Activated naive CD4-positive, alpha-beta T cell treated with anti-CD3 and anti-CD28 coated beads, Interleukin-2, amount 10 ng/mL, durations not matched to agents 7 days and 5 days (primary cell): ENCODE measurements around the gene NBEA.

Source experiments
- CTCF ChIA-PET: fragments of 350-600 bp; sonication (Branson Sonifier 250); formaldehyde crosslinking; loops from one replicate; lab custom pipeline; 2021; ENCODE audit warnings: antibody characterized with exemption; lab: Charles Lee
- DNase-seq: peaks from one replicate; pipeline ENCODE4 v3.0.0-alpha.2; 2020
- H3K27ac Mint-ChIP-seq: one replicate; pipeline ENCODE4 v1.8.0; 2021; ENCODE audit warnings: mild to moderate bottlenecking, moderate library complexity, mixed read lengths
- H3K27me3 Mint-ChIP-seq: one replicate; pipeline ENCODE4 v1.8.0; 2021; ENCODE audit warnings: mild to moderate bottlenecking, mixed read lengths
- H3K36me3 Mint-ChIP-seq: one replicate; pipeline ENCODE4 v1.8.0; 2021; ENCODE audit warnings: mixed read lengths
- H3K4me1 Mint-ChIP-seq: one replicate; pipeline ENCODE4 v1.8.0; 2021; ENCODE audit warnings: mixed read lengths
- H3K4me3 Mint-ChIP-seq: one replicate; pipeline ENCODE4 v1.8.0; 2021; ENCODE audit warnings: mild to moderate bottlenecking, moderate library complexity, mixed read lengths
- H3K9me3 Mint-ChIP-seq: one replicate; pipeline ENCODE4 v1.8.0; 2021; ENCODE audit warnings: mixed read lengths

The NBEA gene

GRCh38 chr13:35144166-35144890 is 202.3 kb downstream of the NBEA start:
- CTCF ChIA-PET: no interaction called here
- Mint-ChIP-seq H3K9me3 (peaks cover 5% of the 10 kb centered on the region), H3K4me1 (peaks cover 7% of the 10 kb centered on the region), H3K36me3 (no peaks in the 10 kb centered on the region), H3K27ac (no peak overlapping the region), H3K27me3 (no peaks in the 10 kb centered on the region), H3K4me3 (no peak overlapping the region)
- no peak for DNase-seq

- no peak for DNase-seq
- Mint-ChIP-seq H3K4me1 (no peaks in the 10 kb centered on the region), H3K27me3 (no peaks in the 10 kb centered on the region), H3K4me3 (no peak overlapping the region), H3K9me3 (peaks cover 5% of the 10 kb centered on the region), H3K27ac (no peak overlapping the region), H3K36me3 (no peaks in the 10 kb centered on the region)
- CTCF ChIA-PET: no interaction called here
Observed at GRCh38 chr13:35146686-35147085, 204.6 kb downstream of the NBEA start.

GRCh38 chr13:35157143-35157755 is 215.2 kb downstream of the NBEA start:
- H3K9me3 Mint-ChIP-seq: no peaks in the 10 kb centered on the region
- no peak overlapping the region for H3K27ac Mint-ChIP-seq
- peak; percentile 42 for DNase-seq
- no peaks in the 10 kb centered on the region for H3K27me3 Mint-ChIP-seq
- peaks cover 13% of the 10 kb centered on the region for H3K4me1 Mint-ChIP-seq
- no peaks in the 10 kb centered on the region for H3K36me3 Mint-ChIP-seq
- CTCF ChIA-PET: interaction anchor here (0.7 to 1.0 kb wide), 2 partner anchors 1357 to 1768 kb away, joined by 3 to 4 read pairs; no protein-coding TSS in a partner anchor
- no peak overlapping the region for H3K4me3 Mint-ChIP-seq

- H3K27me3 Mint-ChIP-seq: no peaks in the 10 kb centered on the region
- no peak for DNase-seq
- no peak overlapping the region for H3K27ac Mint-ChIP-seq
- no peaks in the 10 kb centered on the region for H3K9me3 Mint-ChIP-seq
- H3K4me3 Mint-ChIP-seq: no peak overlapping the region
- H3K4me1 Mint-ChIP-seq: peaks cover 18% of the 10 kb centered on the region
- CTCF ChIA-PET: interaction anchor here (0.7 to 1.2 kb wide), 4 partner anchors 19 to 1359 kb away, joined by 3 read pairs; partner anchors contain the start of gene NBEA
- H3K36me3 Mint-ChIP-seq: no peaks in the 10 kb centered on the region
Observed at GRCh38 chr13:35159041-35159440, 217.0 kb downstream of the NBEA start.

- no peaks in the 10 kb centered on the region for H3K27me3 Mint-ChIP-seq
- H3K4me3 Mint-ChIP-seq: no peak overlapping the region
- no peaks in the 10 kb centered on the region for H3K9me3 Mint-ChIP-seq
- no peak overlapping the region for H3K27ac Mint-ChIP-seq
- CTCF ChIA-PET: no interaction called here
- DNase-seq: no peak
- peaks cover 18% of the 10 kb centered on the region for H3K4me1 Mint-ChIP-seq
- H3K36me3 Mint-ChIP-seq: no peaks in the 10 kb centered on the region
Observed at GRCh38 chr13:35160896-35161295, 218.8 kb downstream of the NBEA start.

- Mint-ChIP-seq H3K27me3 (no peaks in the 10 kb centered on the region), H3K9me3 (no peaks in the 10 kb centered on the region), H3K4me3 (no peak overlapping the region), H3K27ac (peak overlapping the region; percentile 46), H3K36me3 (no peaks in the 10 kb centered on the region), H3K4me1 (peaks cover 18% of the 10 kb centered on the region)
- DNase-seq: no peak
- CTCF ChIA-PET: no interaction called here
Observed at GRCh38 chr13:35162420-35162819, 220.3 kb downstream of the NBEA start.

- Mint-ChIP-seq H3K4me1 (peaks cover 18% of the 10 kb centered on the region), H3K4me3 (no peak overlapping the region), H3K36me3 (no peaks in the 10 kb centered on the region), H3K27ac (no peak overlapping the region), H3K27me3 (no peaks in the 10 kb centered on the region), H3K9me3 (no peaks in the 10 kb centered on the region)
- DNase-seq: no peak
- CTCF ChIA-PET: interaction anchor here (0.7 to 2.8 kb wide), 4 partner anchors 11 to 1363 kb away, joined by 3 to 8 read pairs (median 4); no protein-coding TSS in a partner anchor
Observed at GRCh38 chr13:35163674-35164073, 221.6 kb downstream of the NBEA start.

GRCh38 chr13:35164324-35164932 is 222.4 kb downstream of the NBEA start:
- CTCF ChIA-PET: interaction anchor here (0.7 to 2.8 kb wide), 5 partner anchors 12 to 1364 kb away, joined by 3 to 8 read pairs (median 3); no protein-coding TSS in a partner anchor
- H3K4me3 Mint-ChIP-seq: no peak overlapping the region
- peaks cover 11% of the 10 kb centered on the region for H3K4me1 Mint-ChIP-seq
- no peaks in the 10 kb centered on the region for H3K36me3 Mint-ChIP-seq
- H3K27ac Mint-ChIP-seq: no peak overlapping the region
- no peaks in the 10 kb centered on the region for H3K27me3 Mint-ChIP-seq
- DNase-seq: no peak
- H3K9me3 Mint-ChIP-seq: no peaks in the 10 kb centered on the region

GRCh38 chr13:35165205-35165604 is 223.1 kb downstream of the NBEA start:
- no peak for DNase-seq
- Mint-ChIP-seq H3K27ac (no peak overlapping the region), H3K4me1 (peaks cover 9% of the 10 kb centered on the region), H3K9me3 (no peaks in the 10 kb centered on the region), H3K27me3 (no peaks in the 10 kb centered on the region), H3K36me3 (no peaks in the 10 kb centered on the region), H3K4me3 (no peak overlapping the region)
- CTCF ChIA-PET: interaction anchor here (1.0 to 2.8 kb wide), 4 partner anchors 8 to 1365 kb away, joined by 3 to 8 read pairs (median 3); no protein-coding TSS in a partner anchor

GRCh38 chr13:35179494-35179893 is 237.4 kb downstream of the NBEA start:
- CTCF ChIA-PET: no interaction called here
- Mint-ChIP-seq H3K27ac (no peak overlapping the region), H3K36me3 (no peaks in the 10 kb centered on the region), H3K4me3 (no peak overlapping the region), H3K27me3 (no peaks in the 10 kb centered on the region), H3K9me3 (no peaks in the 10 kb centered on the region), H3K4me1 (no peaks in the 10 kb centered on the region)
- DNase-seq: no peak

- CTCF ChIA-PET: no interaction called here
- H3K4me3 Mint-ChIP-seq: no peak overlapping the region
- no peak overlapping the region for H3K27ac Mint-ChIP-seq
- H3K9me3 Mint-ChIP-seq: no peaks in the 10 kb centered on the region
- H3K36me3 Mint-ChIP-seq: no peaks in the 10 kb centered on the region
- H3K27me3 Mint-ChIP-seq: no peaks in the 10 kb centered on the region
- no peak for DNase-seq
- H3K4me1 Mint-ChIP-seq: no peaks in the 10 kb centered on the region
Observed at GRCh38 chr13:35179920-35180663, 238.0 kb downstream of the NBEA start.

GRCh38 chr13:35190241-35190640 is 248.2 kb downstream of the NBEA start:
- Mint-ChIP-seq H3K27me3 (no peaks in the 10 kb centered on the region), H3K4me3 (no peak overlapping the region), H3K9me3 (no peaks in the 10 kb centered on the region), H3K27ac (no peak overlapping the region), H3K36me3 (no peaks in the 10 kb centered on the region), H3K4me1 (no peaks in the 10 kb centered on the region)
- CTCF ChIA-PET: no interaction called here
- no peak for DNase-seq

GRCh38 chr13:35191883-35192282 is 249.8 kb downstream of the NBEA start:
- DNase-seq: no peak
- H3K36me3 Mint-ChIP-seq: no peaks in the 10 kb centered on the region
- H3K27me3 Mint-ChIP-seq: no peaks in the 10 kb centered on the region
- no peak overlapping the region for H3K27ac Mint-ChIP-seq
- CTCF ChIA-PET: no interaction called here
- no peak overlapping the region for H3K4me3 Mint-ChIP-seq
- H3K9me3 Mint-ChIP-seq: no peaks in the 10 kb centered on the region
- no peaks in the 10 kb centered on the region for H3K4me1 Mint-ChIP-seq

- Mint-ChIP-seq H3K27me3 (no peaks in the 10 kb centered on the region), H3K4me3 (no peak overlapping the region), H3K9me3 (no peaks in the 10 kb centered on the region), H3K4me1 (no peaks in the 10 kb centered on the region), H3K36me3 (no peaks in the 10 kb centered on the region), H3K27ac (no peak overlapping the region)
- CTCF ChIA-PET: interaction anchor here (0.6 kb wide), 1 partner anchor 16 kb away, joined by 3 read pairs; no protein-coding TSS in a partner anchor
- DNase-seq: no peak
Observed at GRCh38 chr13:35198613-35199200, 256.6 kb downstream of the NBEA start.
